ENCODE results near the gene SASH1. TPM values are rescaled to one million over a fixed set of nuclear protein-coding genes. Genes with fewer than 3 reads are reported as not detected.

Gene SASH1
- total RNA-seq, 1 experiment from 2014 or later, result 11.7 TPM

DNA sequence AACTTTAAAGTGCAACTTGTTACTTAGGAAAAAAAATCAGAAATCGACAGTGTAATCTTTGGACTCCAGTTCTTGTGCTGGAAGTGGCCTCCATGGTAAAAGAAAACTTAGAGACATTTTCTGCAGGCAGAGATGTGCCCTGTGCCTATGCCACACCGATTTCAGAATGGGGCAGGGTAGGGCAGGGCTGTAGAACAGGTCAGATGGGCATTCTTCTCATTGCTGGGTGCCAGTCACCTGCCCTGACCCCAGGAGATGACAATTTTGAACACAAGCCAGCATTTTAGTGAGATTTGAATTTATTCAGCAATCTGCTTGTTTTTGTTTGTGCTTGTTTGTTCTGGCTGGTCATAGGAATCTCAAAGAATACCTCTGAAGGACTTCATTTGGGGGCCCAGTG is 63.3 kb downstream of the SASH1 start:
- Histone ChIP-seq H3K9ac (ENCODE audit: low read length) (no peak overlapping the region), H4K20me1 (ENCODE audit: insufficient read depth) (no peaks in the 10 kb centered on the region), H3K79me2 (ENCODE audit: insufficient read depth, low read length) (no peaks in the 10 kb centered on the region), H2AFZ (ENCODE audit: low read depth, low read length, poor library complexity, severe bottlenecking) (no peak overlapping the region), H3K9me3 (ENCODE audit: control insufficient read depth in 1 of 2, insufficient read depth in 1 of 2, low read depth in 1 of 2, low read length in 2 of 2) (no peaks in the 10 kb centered on the region), H3K36me3 (ENCODE audit: control insufficient read depth in 1 of 2, insufficient read depth in 2 of 2, low read length in 2 of 2) (no peaks in the 10 kb centered on the region), H3K4me1 (ENCODE audit: control insufficient read depth in 1 of 2, insufficient read depth in 2 of 2, low read length in 2 of 2) (peaks cover 5 to 7% of the 10 kb centered on the region in 2 experiments; a peak in 3 of 4 replicates), H3K9me2 (ENCODE audit: insufficient read depth) (no peaks in the 10 kb centered on the region), H3K4me2 (ENCODE audit: low read length) (no peak overlapping the region), H3K4me3 (replicated peaks in 1 of 2; ENCODE audit: low read depth in 1 of 2, low read length in 2 of 2) (no peak overlapping the region), H3K27me3 (ENCODE audit: insufficient read depth, low read length) (no peaks in the 10 kb centered on the region), H3K27ac (ENCODE audit: low read depth, low read length) (no peak overlapping the region)
- ChIA-PET RAD21 (ENCODE audit: low non-redundant PET in 1 of 2, low total read pairs in 2 of 2, uncharacterized antibody in 2 of 2, unreplicated experiment in 2 of 2) (no interaction called here), POLR2A (no interaction called here), CTCF (no interaction called here)
- DNase-seq (ENCODE audit: low read depth, low spot score), result no peak
- no peak for ATAC-seq
- intact Hi-C loops (cut with micrococcal nuclease), result no loop called here
- TF ChIP-seq POLR2A (IDR thresholded peaks at IDR 0.05; ENCODE audit: borderline replicate concordance, extremely low read depth, insufficient read depth, insufficient read length), result no peak
- TF ChIP-seq SIN3A (IDR thresholded peaks at IDR 0.05; ENCODE audit: low read depth), result no peak
- no peak for TF ChIP-seq JUND (IDR thresholded peaks at IDR 0.05)
- no peak for TF ChIP-seq ZFX (IDR thresholded peaks at IDR 0.05)
- TF ChIP-seq CTCF (IDR thresholded peaks at IDR 0.05 in 2 of 3, conservative IDR thresholded peaks at IDR 0.05 in 1 of 3; ENCODE audit: borderline replicate concordance in 1 of 3, insufficient read depth in 1 of 3, low read depth in 2 of 3, low read length in 2 of 3), result no peak
- no peak for TF ChIP-seq SP1 (IDR thresholded peaks at IDR 0.05; ENCODE audit: low read depth)
- no peak for TF ChIP-seq ATF3 (IDR thresholded peaks at IDR 0.05)
- no peak for TF ChIP-seq SRF (IDR thresholded peaks at IDR 0.05; ENCODE audit: low read depth)
- TF ChIP-seq, protein P1, sequence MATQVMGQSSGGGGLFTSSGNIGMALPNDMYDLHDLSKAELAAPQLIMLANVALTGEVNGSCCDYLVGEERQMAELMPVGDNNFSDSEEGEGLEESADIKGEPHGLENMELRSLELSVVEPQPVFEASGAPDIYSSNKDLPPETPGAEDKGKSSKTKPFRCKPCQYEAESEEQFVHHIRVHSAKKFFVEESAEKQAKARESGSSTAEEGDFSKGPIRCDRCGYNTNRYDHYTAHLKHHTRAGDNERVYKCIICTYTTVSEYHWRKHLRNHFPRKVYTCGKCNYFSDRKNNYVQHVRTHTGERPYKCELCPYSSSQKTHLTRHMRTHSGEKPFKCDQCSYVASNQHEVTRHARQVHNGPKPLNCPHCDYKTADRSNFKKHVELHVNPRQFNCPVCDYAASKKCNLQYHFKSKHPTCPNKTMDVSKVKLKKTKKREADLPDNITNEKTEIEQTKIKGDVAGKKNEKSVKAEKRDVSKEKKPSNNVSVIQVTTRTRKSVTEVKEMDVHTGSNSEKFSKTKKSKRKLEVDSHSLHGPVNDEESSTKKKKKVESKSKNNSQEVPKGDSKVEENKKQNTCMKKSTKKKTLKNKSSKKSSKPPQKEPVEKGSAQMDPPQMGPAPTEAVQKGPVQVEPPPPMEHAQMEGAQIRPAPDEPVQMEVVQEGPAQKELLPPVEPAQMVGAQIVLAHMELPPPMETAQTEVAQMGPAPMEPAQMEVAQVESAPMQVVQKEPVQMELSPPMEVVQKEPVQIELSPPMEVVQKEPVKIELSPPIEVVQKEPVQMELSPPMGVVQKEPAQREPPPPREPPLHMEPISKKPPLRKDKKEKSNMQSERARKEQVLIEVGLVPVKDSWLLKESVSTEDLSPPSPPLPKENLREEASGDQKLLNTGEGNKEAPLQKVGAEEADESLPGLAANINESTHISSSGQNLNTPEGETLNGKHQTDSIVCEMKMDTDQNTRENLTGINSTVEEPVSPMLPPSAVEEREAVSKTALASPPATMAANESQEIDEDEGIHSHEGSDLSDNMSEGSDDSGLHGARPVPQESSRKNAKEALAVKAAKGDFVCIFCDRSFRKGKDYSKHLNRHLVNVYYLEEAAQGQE (IDR thresholded peaks at IDR 0.05; ENCODE audit: low read depth), result no peak
- no peak for TF ChIP-seq YY1 (IDR thresholded peaks at IDR 0.05; ENCODE audit: extremely low read depth, insufficient replicate concordance, low read depth, low read length)
- no TSS peak for BruUV-seq (replicated peaks)
